K562 (cell line): ENCODE measurements around the gene RHBDL3.

Experiments used
- CTCF ChIP-seq, 3 experiments: IDR thresholded peaks in 2 of 3; conservative IDR thresholded peaks in 1 of 3; 2 replicates each; pipeline ENCODE4 v1.5.1; 2011 to 2012; ENCODE audit warnings: low read length in 3 of 3, mild to moderate bottlenecking in 3 of 3, control low read depth in 2 of 3, improper control_type of control experiment in 1 of 3, inconsistent platforms in 1 of 3, low read depth in 1 of 3, mixed read lengths in 1 of 3, moderate library complexity in 1 of 3; ENCODE audit not compliant: insufficient read depth in 2 of 3
- ESRRA ChIP-seq: fragments of 450-650 bp; IDR thresholded peaks from 2 replicates; pipeline ENCODE4 v1.6.1; 2014; ENCODE audit warnings: low read depth, mild to moderate bottlenecking, moderate library complexity, borderline replicate concordance
- MAZ ChIP-seq, 2 experiments: fragments of 450-650 bp in 1 of 2; sonication (generic) in 1 of 2; formaldehyde crosslinking; IDR thresholded peaks in 1 of 2; conservative IDR thresholded peaks in 1 of 2; 2 replicates each; pipeline versions ENCODE4 v1.4.0 to v1.5.0; 2020; ENCODE audit warnings: mild to moderate bottlenecking in 1 of 2, missing genetic modification reagents in 1 of 2
- RB1 ChIP-seq: fragments of 450-650 bp; IDR thresholded peaks from 2 replicates; pipeline ENCODE4 v1.6.1; 2017; ENCODE audit warnings: low read depth, mild to moderate bottlenecking
- RBM25 ChIP-seq: fragments of 200-400 bp; formaldehyde crosslinking; IDR thresholded peaks from 2 replicates; pipeline ENCODE4 v1.6.1; 2018; ENCODE audit warnings: low read length, low read depth, moderate library complexity; ENCODE audit not compliant: severe bottlenecking
- RNF2 ChIP-seq: sonication (generic); IDR thresholded peaks from 2 replicates; pipeline ENCODE4 v1.6.1; 2016
- SMARCC2 ChIP-seq: fragments of 450-650 bp; IDR thresholded peaks from 2 replicates; pipeline ENCODE4 v1.6.1; 2017; ENCODE audit warnings: antibody characterized with exemption, moderate library complexity, mild to moderate bottlenecking, low read depth
- ZNF347 ChIP-seq: fragments of 450-650 bp; formaldehyde crosslinking; IDR thresholded peaks from 2 replicates; pipeline ENCODE4 v1.4.0; 2020; ENCODE audit warnings: low read depth, mild to moderate bottlenecking, moderate library complexity
- TF ChIP-seq, protein P1 (sequence below): sonication (generic); formaldehyde crosslinking; IDR thresholded peaks from 2 replicates; pipeline ENCODE4 v1.9.0; 2022; ENCODE audit warnings: mild to moderate bottlenecking, missing genetic modification reagents

- TF ChIP-seq MAZ (CRISPR knock-in tag; conservative IDR thresholded peaks at IDR 0.05 in 1 of 2, IDR thresholded peaks at IDR 0.05 in 1 of 2) (no peak), ZNF347 (CRISPR knock-in tag) (no peak), RBM25 (no peak), ESRRA (no peak), CTCF (IDR thresholded peaks at IDR 0.05 in 2 of 3, conservative IDR thresholded peaks at IDR 0.05 in 1 of 3; ENCODE audit: insufficient read depth in 2 of 3, low read depth in 1 of 3, low read length in 3 of 3) (no peak), RNF2 (no peak), RB1 (no peak), SMARCC2 (no peak)
- TF ChIP-seq, protein P1, sequence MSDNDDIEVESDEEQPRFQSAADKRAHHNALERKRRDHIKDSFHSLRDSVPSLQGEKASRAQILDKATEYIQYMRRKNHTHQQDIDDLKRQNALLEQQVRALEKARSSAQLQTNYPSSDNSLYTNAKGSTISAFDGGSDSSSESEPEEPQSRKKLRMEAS = no peak
These were observed 7.1 kb upstream of the RHBDL3 start for GRCh38 chr17:32258383-32259140.
